ENCODE data around the gene RALBP1. TPM values are rescaled to one million over a fixed set of nuclear protein-coding genes. Genes with fewer than 3 reads are reported as not detected.

RALBP1 gene
- polyA plus RNA-seq, 1 donor (not counting 4 experiments of a cell fraction or from before 2014, with no cell fraction given) = 47.6 TPM

DNA sequence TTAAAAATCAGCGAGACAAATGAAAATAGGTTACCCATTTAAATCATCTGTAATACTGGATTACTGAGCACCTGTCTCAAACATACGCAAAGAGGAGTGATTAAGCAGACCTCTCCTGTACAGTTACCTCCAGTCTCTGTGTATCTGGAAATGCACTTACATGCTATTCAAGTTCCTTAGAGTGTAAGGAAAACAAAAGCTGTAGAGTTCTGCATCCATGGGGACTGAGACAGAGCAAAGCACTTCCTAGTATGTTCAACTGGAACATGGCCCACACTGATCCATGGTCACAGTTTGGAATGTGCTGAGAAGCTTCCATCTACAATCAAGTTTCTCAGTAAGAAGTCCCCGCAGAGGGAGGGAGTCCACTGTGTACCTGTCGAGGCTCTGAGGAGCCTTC, 75.1 kb downstream of the RALBP1 start:
- Histone ChIP-seq H3K36me3 (ENCODE audit: control insufficient read depth in 2 of 2, extremely low read depth in 1 of 2, insufficient read depth in 2 of 2, low read length in 2 of 2) (peaks cover 57 to 82% of the 10 kb centered on the region in 2 experiments), H3K9me1 (ENCODE audit: control insufficient read depth, extremely low read depth, insufficient read depth, low read length) (no peaks in the 10 kb centered on the region), H3K4me3 (ENCODE audit: control insufficient read depth in 2 of 3, extremely low read depth in 1 of 3, insufficient read depth in 2 of 3, low read depth in 1 of 3, low read length in 3 of 3) (no peak overlapping the region), H2AFZ (ENCODE audit: control insufficient read depth, low read length) (no peak overlapping the region), H3K4me1 (ENCODE audit: control insufficient read depth, extremely low read depth, insufficient read depth, low read length) (no peaks in the 10 kb centered on the region), H3K27ac (ENCODE audit: control insufficient read depth, insufficient read depth, low read length) (no peak overlapping the region), H3K9ac (ENCODE audit: control insufficient read depth, extremely low read depth, insufficient read depth, low read length) (no peak overlapping the region), H3K27me3 (ENCODE audit: control insufficient read depth, extremely low read depth, insufficient read depth, low read length) (no peaks in the 10 kb centered on the region), H4K20me1 (ENCODE audit: control insufficient read depth, extremely low read depth, insufficient read depth, low read length) (peaks cover 16% of the 10 kb centered on the region), H3K4me2 (ENCODE audit: control insufficient read depth, extremely low read depth, insufficient read depth, low read depth, low read length) (no peak overlapping the region), H3K79me2 (ENCODE audit: control insufficient read depth, insufficient read depth, low read length) (peaks cover 54% of the 10 kb centered on the region), H3K9me3 (ENCODE audit: control insufficient read depth, low read depth, low read length) (no peaks in the 10 kb centered on the region)
- TF ChIP-seq EZH2 (IDR thresholded peaks at IDR 0.05; ENCODE audit: low read length) = no peak
- TF ChIP-seq, protein P1, sequence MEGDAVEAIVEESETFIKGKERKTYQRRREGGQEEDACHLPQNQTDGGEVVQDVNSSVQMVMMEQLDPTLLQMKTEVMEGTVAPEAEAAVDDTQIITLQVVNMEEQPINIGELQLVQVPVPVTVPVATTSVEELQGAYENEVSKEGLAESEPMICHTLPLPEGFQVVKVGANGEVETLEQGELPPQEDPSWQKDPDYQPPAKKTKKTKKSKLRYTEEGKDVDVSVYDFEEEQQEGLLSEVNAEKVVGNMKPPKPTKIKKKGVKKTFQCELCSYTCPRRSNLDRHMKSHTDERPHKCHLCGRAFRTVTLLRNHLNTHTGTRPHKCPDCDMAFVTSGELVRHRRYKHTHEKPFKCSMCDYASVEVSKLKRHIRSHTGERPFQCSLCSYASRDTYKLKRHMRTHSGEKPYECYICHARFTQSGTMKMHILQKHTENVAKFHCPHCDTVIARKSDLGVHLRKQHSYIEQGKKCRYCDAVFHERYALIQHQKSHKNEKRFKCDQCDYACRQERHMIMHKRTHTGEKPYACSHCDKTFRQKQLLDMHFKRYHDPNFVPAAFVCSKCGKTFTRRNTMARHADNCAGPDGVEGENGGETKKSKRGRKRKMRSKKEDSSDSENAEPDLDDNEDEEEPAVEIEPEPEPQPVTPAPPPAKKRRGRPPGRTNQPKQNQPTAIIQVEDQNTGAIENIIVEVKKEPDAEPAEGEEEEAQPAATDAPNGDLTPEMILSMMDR (optimal IDR thresholded peaks at IDR 0.05 in 1 of 3, IDR thresholded peaks at IDR 0.05 in 1 of 3, conservative IDR thresholded peaks at IDR 0.05 in 1 of 3; ENCODE audit: extremely low read depth in 1 of 3, insufficient read depth in 2 of 3, low read length in 3 of 3) = no peak
- DNase-seq (ENCODE audit: low read depth, low spot score) (no peak), FAIRE-seq (no peak)
- dilution Hi-C loops (cut with MboI; ENCODE audit: extremely low pct_ligation_motif_present, low sequenced_read_pairs) = no loop called here

DNA sequence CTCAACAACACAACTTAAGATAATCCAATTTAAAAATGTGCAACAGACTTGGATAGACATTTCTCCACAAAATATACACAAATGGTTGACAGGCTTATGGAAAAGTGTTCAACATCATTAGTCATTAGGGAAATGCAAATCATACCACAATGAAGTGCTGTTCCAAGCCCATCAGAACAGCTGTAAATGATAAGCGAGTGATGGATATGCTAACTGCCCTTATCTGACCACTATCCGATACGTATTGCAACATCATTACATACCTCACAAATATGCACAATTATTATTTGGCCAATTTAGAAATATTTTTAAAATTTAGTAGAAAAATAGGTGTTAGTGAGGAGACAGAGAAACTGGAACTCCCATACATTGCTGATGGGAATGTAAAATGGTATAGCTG, 76.9 kb downstream of the RALBP1 start:
- TF ChIP-seq, protein P1 (optimal IDR thresholded peaks at IDR 0.05 in 1 of 3, IDR thresholded peaks at IDR 0.05 in 1 of 3, conservative IDR thresholded peaks at IDR 0.05 in 1 of 3; ENCODE audit: extremely low read depth in 1 of 3, insufficient read depth in 2 of 3, low read length in 3 of 3) = no peak
- no peak for TF ChIP-seq EZH2 (IDR thresholded peaks at IDR 0.05; ENCODE audit: low read length)
- no peaks in the 10 kb centered on the region for H3K9me3 ChIP-seq (ENCODE audit: control insufficient read depth, low read depth, low read length)
- peaks cover 16% of the 10 kb centered on the region for H4K20me1 ChIP-seq (ENCODE audit: control insufficient read depth, extremely low read depth, insufficient read depth, low read length)
- H3K9ac ChIP-seq (ENCODE audit: control insufficient read depth, extremely low read depth, insufficient read depth, low read length) = no peak overlapping the region
- no peaks in the 10 kb centered on the region for H3K27me3 ChIP-seq (ENCODE audit: control insufficient read depth, extremely low read depth, insufficient read depth, low read length)
- FAIRE-seq (no peak), DNase-seq (ENCODE audit: low read depth, low spot score) (no peak)
- dilution Hi-C loops (cut with MboI; ENCODE audit: extremely low pct_ligation_motif_present, low sequenced_read_pairs) = no loop called here
- H3K9me1 ChIP-seq (ENCODE audit: control insufficient read depth, extremely low read depth, insufficient read depth, low read length) = no peaks in the 10 kb centered on the region
- H3K79me2 ChIP-seq (ENCODE audit: control insufficient read depth, insufficient read depth, low read length) = peaks cover 57% of the 10 kb centered on the region
- H3K27ac ChIP-seq (ENCODE audit: control insufficient read depth, insufficient read depth, low read length) = no peak overlapping the region
- H3K4me3 ChIP-seq (ENCODE audit: control insufficient read depth in 2 of 3, extremely low read depth in 1 of 3, insufficient read depth in 2 of 3, low read depth in 1 of 3, low read length in 3 of 3) = no peak overlapping the region
- H3K4me1 ChIP-seq (ENCODE audit: control insufficient read depth, extremely low read depth, insufficient read depth, low read length) = peaks cover 2% of the 10 kb centered on the region
- no peak overlapping the region for H3K4me2 ChIP-seq (ENCODE audit: control insufficient read depth, extremely low read depth, insufficient read depth, low read depth, low read length)
- no peak overlapping the region for H2AFZ ChIP-seq (ENCODE audit: control insufficient read depth, low read length)
- peaks cover 50 to 77% of the 10 kb centered on the region in 2 experiments for H3K36me3 ChIP-seq (ENCODE audit: control insufficient read depth in 2 of 2, extremely low read depth in 1 of 2, insufficient read depth in 2 of 2, low read length in 2 of 2)
